H9 (cell line): ENCODE measurements around the gene ZNF407. TPM values are rescaled to one million over a fixed set of nuclear protein-coding genes. Genes with fewer than 3 reads are reported as not detected.

Experiments
- DNase-seq: peaks from one replicate; pipeline ENCODE4 v3.0.0-alpha.2; 2017
- H2AFZ ChIP-seq: one replicate; pipeline ENCODE4 v1.6.1; 2013; ENCODE audit warnings: mild to moderate bottlenecking, low read length, control low read depth, moderate library complexity
- H2AK5ac ChIP-seq: 2 replicates; pipeline ENCODE4 v1.6.1; 2013; ENCODE audit warnings: low read length, control low read depth, mixed read lengths; ENCODE audit not compliant: insufficient read length
- H2BK120ac ChIP-seq: one replicate; pipeline ENCODE4 v1.6.1; 2013; ENCODE audit warnings: low read depth, mild to moderate bottlenecking, low read length, control low read depth, inconsistent platforms; ENCODE audit not compliant: poor library complexity, severe bottlenecking
- H2BK12ac ChIP-seq: 2 replicates; pipeline ENCODE4 v1.6.1; 2013; ENCODE audit warnings: low read length, control low read depth, mixed read lengths, low read depth; ENCODE audit not compliant: insufficient read length
- H2BK15ac ChIP-seq: 2 replicates; pipeline ENCODE4 v1.6.1; 2013; ENCODE audit warnings: low read depth, low read length, control low read depth
- H2BK20ac ChIP-seq: one replicate; pipeline ENCODE4 v1.6.1; 2013; ENCODE audit warnings: low read depth, mild to moderate bottlenecking, low read length, control low read depth, inconsistent platforms; ENCODE audit not compliant: poor library complexity, severe bottlenecking
- H2BK5ac ChIP-seq: 2 replicates; pipeline ENCODE4 v1.6.1; 2013; ENCODE audit warnings: low read length, control low read depth, mixed read lengths; ENCODE audit not compliant: insufficient read length
- H3K14ac ChIP-seq: 2 replicates; pipeline ENCODE4 v1.6.1; 2013; ENCODE audit warnings: low read length, control low read depth; ENCODE audit not compliant: insufficient read depth
- H3K18ac ChIP-seq: 2 replicates; pipeline ENCODE4 v1.6.1; 2013; ENCODE audit warnings: low read depth, mild to moderate bottlenecking, mixed read lengths, low read length, control low read depth; ENCODE audit not compliant: insufficient read length
- H3K23ac ChIP-seq: 2 replicates; pipeline ENCODE4 v1.6.1; 2013; ENCODE audit warnings: low read length, control low read depth, mixed read lengths, low read depth; ENCODE audit not compliant: insufficient read length
- H3K23me2 ChIP-seq: 2 replicates; pipeline ENCODE4 v1.6.1; 2013; ENCODE audit warnings: low read depth, mild to moderate bottlenecking, mixed read lengths, low read length, control low read depth; ENCODE audit not compliant: insufficient read length, poor library complexity, severe bottlenecking
- H3K27ac ChIP-seq: 2 replicates; pipeline ENCODE4 v1.5.1; 2013; ENCODE audit warnings: low read length, control low read depth, mixed read lengths, low read depth; ENCODE audit not compliant: insufficient read length
- H3K27me3 ChIP-seq: 2 replicates; pipeline ENCODE4 v1.6.1; 2013; ENCODE audit warnings: low read length, control low read depth, inconsistent platforms; ENCODE audit not compliant: insufficient read depth
- H3K4ac ChIP-seq: 2 replicates; pipeline ENCODE4 v1.6.1; 2013; ENCODE audit warnings: low read depth, mild to moderate bottlenecking, control low read depth, inconsistent platforms, low read length, moderate library complexity
- H3K4me1 ChIP-seq: 2 replicates; pipeline ENCODE4 v1.6.1; 2013; ENCODE audit warnings: low read length, control low read depth, inconsistent platforms; ENCODE audit not compliant: insufficient read depth
- H3K4me2 ChIP-seq: 2 replicates; pipeline ENCODE4 v1.6.1; 2013; ENCODE audit warnings: low read length, control low read depth, mixed read lengths; ENCODE audit not compliant: insufficient read length, insufficient read depth
- H3K56ac ChIP-seq: 2 replicates; pipeline ENCODE4 v1.6.1; 2013; ENCODE audit warnings: low read depth, mild to moderate bottlenecking, mixed read lengths, low read length, control low read depth; ENCODE audit not compliant: insufficient read length
- H3K79me1 ChIP-seq: 2 replicates; pipeline ENCODE4 v1.6.1; 2013; ENCODE audit warnings: low read depth, mild to moderate bottlenecking, moderate library complexity, low read length, control low read depth, inconsistent platforms; ENCODE audit not compliant: insufficient read depth, poor library complexity, severe bottlenecking
- H3K79me2 ChIP-seq: 2 replicates; pipeline ENCODE4 v1.6.1; 2013; ENCODE audit warnings: low read length, control low read depth, inconsistent platforms; ENCODE audit not compliant: insufficient read depth
- H3K9ac ChIP-seq: 2 replicates; pipeline ENCODE4 v1.6.1; 2013; ENCODE audit warnings: low read length, control low read depth, mixed read lengths; ENCODE audit not compliant: insufficient read length; ENCODE audit errors: extremely low read depth
- H3K9me3 ChIP-seq: one replicate; pipeline ENCODE4 v1.6.1; 2013; ENCODE audit warnings: low read depth, low read length, inconsistent platforms; ENCODE audit not compliant: control insufficient read depth
- H3T11ph ChIP-seq: one replicate; pipeline ENCODE4 v1.6.1; 2013; ENCODE audit warnings: mild to moderate bottlenecking, low read length, control low read depth, inconsistent platforms
- H4K20me1 ChIP-seq: one replicate; pipeline ENCODE4 v1.6.1; 2013; ENCODE audit not compliant: control insufficient read depth, insufficient read length, insufficient read depth
- H4K5ac ChIP-seq: 2 replicates; pipeline ENCODE4 v1.6.1; 2013; ENCODE audit warnings: low read depth, mild to moderate bottlenecking, mixed read lengths, low read length, control low read depth; ENCODE audit not compliant: insufficient read length
- H4K8ac ChIP-seq: replicated peaks from 2 replicates; pipeline ENCODE4 v1.6.1; 2013; ENCODE audit warnings: low read length, control low read depth, mixed read lengths, low read depth; ENCODE audit not compliant: insufficient read length
- H4K91ac ChIP-seq: 2 replicates; pipeline ENCODE4 v1.6.1; 2013; ENCODE audit warnings: low read depth, mild to moderate bottlenecking, moderate library complexity, mixed read lengths, low read length, control low read depth; ENCODE audit not compliant: insufficient read length
- H3K27ac Mint-ChIP-seq, 3 experiments: 2 replicates in 2 of 3; 3 replicates in 1 of 3; pipeline ENCODE4 v1.8.0; 2020 to 2021; ENCODE audit warnings: mixed read lengths in 3 of 3, mild to moderate bottlenecking in 1 of 3, moderate library complexity in 1 of 3
- H3K27me3 Mint-ChIP-seq: 2 replicates; pipeline ENCODE4 v1.8.0; 2021; ENCODE audit warnings: low read depth, mild to moderate bottlenecking, moderate library complexity, mixed read lengths
- H3K36me3 Mint-ChIP-seq, 3 experiments: 2 replicates in 2 of 3; 3 replicates in 1 of 3; pipeline ENCODE4 v1.8.0; 2020 to 2021; ENCODE audit warnings: low read depth in 3 of 3, mixed read lengths in 3 of 3; ENCODE audit not compliant: insufficient read depth in 1 of 3
- H3K4me1 Mint-ChIP-seq, 2 experiments: 2 replicates each; pipeline ENCODE4 v1.8.0; 2020; ENCODE audit warnings: mixed read lengths in 2 of 2
- H3K4me3 Mint-ChIP-seq, 2 experiments: 2 replicates in 1 of 2; 3 replicates in 1 of 2; pipeline ENCODE4 v1.8.0; 2020 to 2021; ENCODE audit warnings: mild to moderate bottlenecking in 2 of 2, mixed read lengths in 2 of 2, moderate library complexity in 1 of 2
- H3K9me3 Mint-ChIP-seq, 2 experiments: 2 replicates in 1 of 2; 3 replicates in 1 of 2; pipeline ENCODE4 v1.8.0; 2020; ENCODE audit warnings: mild to moderate bottlenecking in 2 of 2, mixed read lengths in 2 of 2, moderate library complexity in 1 of 2
- CTCF ChIP-seq: fragments of 200-600 bp; sonication (generic); conservative IDR thresholded peaks from 3 replicates; pipeline ENCODE4 v1.8.0; 2021; ENCODE audit warnings: antibody characterized with exemption, mild to moderate bottlenecking
- WGBS: extraction: QIAGEN DNeasy Blood & Tissue Kit; methylation state at CpG from one replicate; pipeline ENCODE4 v1.1.7; 2013; ENCODE audit warnings: missing lambda C conversion rate, low lambda C conversion rate, mixed read lengths; ENCODE audit not compliant: insufficient read length; ENCODE audit errors: extremely low coverage; 5-methylcytosine and 5-hydroxymethylcytosine counted together
- total RNA-seq: library from RNA; stranded (reverse); gene quantifications from 2 replicates; pipeline ENCODE4 v1.2.1, GENCODE V29; 2021

Gene ZNF407
- total RNA-seq, 1 experiment from 2014 or later: 8.7 TPM

GRCh38 chr18:74549591-74550104 is 48.0 kb upstream of the ZNF407 start:
- no peak overlapping the region for H2AFZ ChIP-seq
- H3K79me1 ChIP-seq: no peaks in the 10 kb centered on the region
- peaks cover 10 to 27% (median 18%) of the 10 kb centered on the region in 3 experiments for H3K36me3 Mint-ChIP-seq
- no peak overlapping the region for H4K8ac ChIP-seq
- WGBS: no CpG with 5 or more reads among the region's 1 CpG
- no peak overlapping the region for H3T11ph ChIP-seq
- H3K4me2 ChIP-seq: no peak overlapping the region
- H3K79me2 ChIP-seq: no peaks in the 10 kb centered on the region
- H3K56ac ChIP-seq: no peak overlapping the region
- no peak overlapping the region for H3K27ac Mint-ChIP-seq
- H2BK20ac ChIP-seq: no peak overlapping the region
- no peak overlapping the region for H2BK15ac ChIP-seq
- H3K27me3 Mint-ChIP-seq: peaks cover 15% of the 10 kb centered on the region
- H2BK5ac ChIP-seq: no peak overlapping the region
- H3K27ac ChIP-seq: no peak overlapping the region
- no peaks in the 10 kb centered on the region for H3K4me1 ChIP-seq
- H3K23me2 ChIP-seq: no peaks in the 10 kb centered on the region
- H3K27me3 ChIP-seq: no peaks in the 10 kb centered on the region
- no peak overlapping the region for H3K4ac ChIP-seq
- no peak overlapping the region for H3K9ac ChIP-seq
- H2BK12ac ChIP-seq: no peak overlapping the region
- no peak overlapping the region for H4K91ac ChIP-seq
- H3K4me1 Mint-ChIP-seq: no peaks in the 10 kb centered on the region; a peak in 1 of 4 replicates
- H3K9me3 ChIP-seq: peaks cover 10% of the 10 kb centered on the region
- no peak overlapping the region for H3K14ac ChIP-seq
- no peak overlapping the region for H4K5ac ChIP-seq
- no peak overlapping the region for H3K18ac ChIP-seq
- no peak overlapping the region for H3K4me3 Mint-ChIP-seq
- H4K20me1 ChIP-seq: no peaks in the 10 kb centered on the region
- peaks cover 39 to 54% of the 10 kb centered on the region in 2 experiments for H3K9me3 Mint-ChIP-seq
- no peak overlapping the region for H2BK120ac ChIP-seq
- TF ChIP-seq CTCF: no peak
- no peak overlapping the region for H2AK5ac ChIP-seq
- DNase-seq: no peak
- H3K23ac ChIP-seq: no peak overlapping the region
